Left cardiac atrium (tissue), 4 donors: Measurements from ENCODE around the gene LMNTD1. TPM values are rescaled to one million over a fixed set of nuclear protein-coding genes. Genes with fewer than 3 reads are reported as not detected.
"Not testable (repeated sequence)": the region's sequence is repeated elsewhere in the genome, so short reads cannot be mapped to it uniquely, and the experiment has no call there.

Experiments used
- ATAC-seq, 2 donors: fragments of 200-7000 bp; cut with Tn5 transposase; one replicate each; pipeline ENCODE4 v1.9.1; 2020; ENCODE audit warnings: mild to moderate bottlenecking in 2 of 2, moderate library complexity in 2 of 2
- DNase-seq: peaks from one replicate; pipeline ENCODE4 v3.0.0-alpha.2; 2020
- intact Hi-C, 2 donors: fragments of 100-400 bp; cut with DNase I; formaldehyde crosslinking; loops; one replicate each; pipeline versions ENCODE4 v1.14.1 to v1.15.1; 2022 to 2023
- total RNA-seq, 2 donors: library from RNA; stranded (reverse); fragmentation: NEBNext Ultra II Directional; extraction: Animal tissue kit (Norgen Biotek cat#: 25700); gene quantifications; one replicate each; pipeline ENCODE4 v1.2.1, GENCODE V29; 2021
- donor health status: DM: no; HTN: yes; CAD: no.
- donor health status: DM: no; HTN: yes; CAD: no; lungs with severe emphysema.
- donor health status: DM: yes; HTN: yes; CAD: no.
- donor health status: Dilated cardiomyopathy.

Gene LMNTD1
- total RNA-seq, 2 donors from 2014 or later = 0.58 to 0.82 TPM

DNA sequence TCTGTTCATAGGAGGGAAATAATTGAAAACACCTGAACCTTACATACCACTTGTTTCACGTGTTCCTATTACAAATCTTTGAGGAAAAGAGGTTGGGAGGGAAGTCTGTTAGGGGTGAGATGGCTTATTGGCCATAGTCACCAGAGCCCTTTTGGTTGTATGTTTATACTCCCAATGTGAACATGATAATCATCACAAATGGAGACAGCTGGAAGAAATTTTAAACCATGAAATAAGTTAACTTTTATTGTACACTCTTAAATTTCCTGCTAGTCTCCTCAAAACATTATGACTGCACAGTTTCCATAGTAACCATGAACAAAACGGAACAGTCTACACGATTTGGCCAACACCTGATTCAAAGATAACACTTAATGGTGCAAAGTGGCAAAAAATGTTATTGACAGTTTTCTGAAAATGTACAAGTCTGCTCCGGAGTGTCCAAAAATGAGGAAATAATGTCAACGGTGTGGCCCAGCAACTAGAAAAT lies 56.9 kb downstream of the LMNTD1 start:
- DNase-seq (no peak), ATAC-seq (peak in 1 of 2 donors; percentile 49)
- intact Hi-C loops = no loop called here

DNA sequence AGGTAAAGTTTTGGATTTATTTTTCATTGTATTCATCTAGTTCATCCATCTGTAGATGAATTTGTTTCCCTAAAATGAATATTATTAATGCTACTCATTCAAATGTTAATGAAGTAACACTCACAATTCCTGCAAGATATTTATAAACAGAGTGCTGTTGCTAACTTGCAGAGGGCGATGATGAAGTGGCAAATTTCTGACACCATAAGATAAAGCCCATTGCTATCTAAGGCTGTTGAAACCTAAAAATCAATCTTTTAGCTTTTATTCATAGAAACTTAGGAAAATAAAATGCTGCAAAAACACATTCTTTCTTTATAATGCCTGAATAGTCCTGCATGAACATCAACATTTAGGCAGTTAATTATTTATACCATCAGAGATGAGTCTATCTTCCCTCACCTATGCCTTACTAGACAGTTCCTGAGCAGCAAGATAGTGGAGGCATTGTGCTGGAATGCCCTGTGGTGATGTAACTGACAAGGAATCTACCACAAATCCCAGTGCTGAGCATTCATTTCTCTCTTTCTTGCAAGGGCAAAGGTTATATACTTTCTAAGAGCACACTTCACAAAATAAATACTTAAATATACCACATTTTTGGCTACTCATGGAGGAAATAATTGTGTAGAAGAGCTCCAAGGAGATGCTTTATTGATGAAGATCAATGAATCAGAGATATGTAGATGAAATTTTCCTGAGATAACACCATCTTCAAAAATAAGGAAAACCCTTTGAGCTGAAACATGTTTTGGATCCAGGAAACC lies 57.6 kb downstream of the LMNTD1 start:
- ATAC-seq (peak; percentile 84 to 97), DNase-seq (no peak)
- intact Hi-C loops = no loop called here

- intact Hi-C loops = no loop called here
- no peak for ATAC-seq
Observed at GRCh38 chr12:25494926-25495325, 58.2 kb downstream of the LMNTD1 start.

GRCh38 chr12:25493682-25494081 lies 59.4 kb downstream of the LMNTD1 start:
- intact Hi-C loops = no loop called here
- ATAC-seq (no peak), DNase-seq (no peak)

More at GRCh38 chr12:25494926-25495325, 58.2 kb downstream of the LMNTD1 start:
- DNase-seq = no peak

DNA sequence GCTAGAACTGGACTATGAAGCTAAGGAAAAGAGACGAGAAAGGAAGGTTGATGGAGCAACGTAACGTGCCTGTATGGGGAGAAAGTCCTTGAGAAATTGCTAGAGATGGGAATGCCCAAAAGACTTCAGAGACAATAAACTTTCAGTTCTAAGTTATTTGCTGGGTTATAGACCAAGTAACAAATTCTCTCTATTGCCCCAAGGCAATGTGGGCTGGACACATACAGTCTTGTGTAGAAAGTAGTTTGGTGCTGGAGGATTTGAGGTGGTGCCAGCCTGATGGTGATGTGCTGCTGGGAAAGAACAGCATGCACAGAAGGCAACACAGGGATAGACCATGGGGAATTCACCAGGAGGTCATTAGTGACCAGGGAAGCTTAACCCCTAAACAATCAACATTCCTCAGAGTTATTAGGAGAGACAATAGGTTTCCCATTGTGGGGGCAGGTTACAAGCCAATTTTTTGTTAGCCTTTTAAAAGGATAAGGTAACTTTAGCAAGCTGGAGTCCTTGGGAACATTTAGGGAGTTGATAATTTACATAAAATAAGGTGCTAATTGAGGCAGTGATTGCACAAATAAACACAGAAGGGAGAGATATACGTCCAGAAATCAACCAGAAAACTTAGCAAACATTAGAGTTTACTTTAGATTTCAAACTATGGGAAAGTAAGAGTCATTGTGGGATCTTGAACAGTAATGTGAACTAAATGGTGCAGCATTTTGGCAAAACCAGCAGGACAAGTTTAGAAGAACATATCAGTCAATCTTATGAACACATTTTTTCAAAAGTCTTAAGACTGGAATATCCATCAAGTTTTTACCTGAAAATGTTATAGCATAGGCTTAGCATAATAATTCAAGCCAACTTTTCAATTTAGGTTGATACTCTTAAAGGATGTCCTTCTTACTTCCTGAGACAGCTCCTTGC lies 61.4 kb downstream of the LMNTD1 start:
- DNase-seq (no peak), ATAC-seq (no peak)
- intact Hi-C loops = no loop called here

GRCh38 chr12:25488956-25489870 lies 63.9 kb downstream of the LMNTD1 start:
- DNase-seq, intact Hi-C loops: not testable (repeated sequence)

GRCh38 chr12:25482625-25483024 lies 70.5 kb downstream of the LMNTD1 start:
- ATAC-seq = no peak
- intact Hi-C loops = no loop called here
- no peak for DNase-seq

More at GRCh38 chr12:25488956-25489870, 63.9 kb downstream of the LMNTD1 start:
- ATAC-seq = not testable (repeated sequence)

- DNase-seq (no peak), ATAC-seq (no peak)
- intact Hi-C loops = no loop called here
Observed at GRCh38 chr12:25480145-25480544, 72.9 kb downstream of the LMNTD1 start.

GRCh38 chr12:25477217-25477616 lies 75.9 kb downstream of the LMNTD1 start:
- DNase-seq = no peak
- no peak for ATAC-seq
- intact Hi-C loops = no loop called here

DNA sequence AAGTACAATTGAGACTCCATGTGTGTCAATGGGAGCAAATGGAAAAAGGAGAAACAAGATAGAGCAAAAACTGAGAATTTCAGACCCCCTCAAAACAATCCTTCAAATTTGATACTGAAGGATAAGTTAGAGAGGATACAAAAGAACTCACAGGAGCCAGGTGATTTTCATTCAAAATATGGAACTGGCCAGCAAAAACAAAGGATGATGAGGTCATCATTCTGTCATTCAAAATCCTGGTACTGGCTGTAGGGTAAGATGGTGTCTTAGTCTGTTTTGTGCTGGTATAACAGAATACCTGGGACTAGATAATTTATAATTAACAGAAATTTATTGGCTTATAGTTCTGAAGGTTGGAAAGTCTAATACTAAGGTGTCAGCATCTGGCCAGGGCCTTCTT lies 80.6 kb downstream of the LMNTD1 start:
- no peak for ATAC-seq
- intact Hi-C loops = no loop called here
- no peak for DNase-seq

GRCh38 chr12:25469861-25470260 lies 83.2 kb downstream of the LMNTD1 start:
- ATAC-seq = no peak
- intact Hi-C loops = no loop called here
- DNase-seq = no peak

DNA sequence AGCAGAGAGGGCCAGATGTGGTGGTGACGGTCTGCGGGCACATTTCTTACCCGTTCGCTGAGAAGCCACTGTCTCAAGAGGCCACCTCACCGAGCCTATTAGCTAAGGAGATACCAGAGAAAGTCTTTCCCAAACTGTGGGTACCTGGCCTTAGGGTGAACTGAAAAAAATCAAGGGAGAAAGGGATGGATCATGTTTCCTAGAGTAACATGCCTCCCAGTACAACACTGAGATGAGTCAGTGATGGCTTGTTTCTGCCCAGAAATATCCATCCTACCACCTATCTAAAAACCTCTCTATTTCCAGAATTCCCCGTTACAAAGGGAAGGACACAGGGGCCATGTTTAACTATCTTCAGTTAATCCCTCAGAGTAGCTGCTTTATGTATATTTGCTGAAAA lies 83.7 kb downstream of the LMNTD1 start:
- ATAC-seq (no peak), DNase-seq (no peak)
- intact Hi-C loops = no loop called here

GRCh38 chr12:25463521-25463920 lies 89.6 kb downstream of the LMNTD1 start:
- intact Hi-C loops = no loop called here
- ATAC-seq (no peak), DNase-seq (no peak)

- ATAC-seq (no peak), DNase-seq (no peak)
- intact Hi-C loops = no loop called here
Observed at GRCh38 chr12:25463005-25463404, 90.1 kb downstream of the LMNTD1 start.

DNA sequence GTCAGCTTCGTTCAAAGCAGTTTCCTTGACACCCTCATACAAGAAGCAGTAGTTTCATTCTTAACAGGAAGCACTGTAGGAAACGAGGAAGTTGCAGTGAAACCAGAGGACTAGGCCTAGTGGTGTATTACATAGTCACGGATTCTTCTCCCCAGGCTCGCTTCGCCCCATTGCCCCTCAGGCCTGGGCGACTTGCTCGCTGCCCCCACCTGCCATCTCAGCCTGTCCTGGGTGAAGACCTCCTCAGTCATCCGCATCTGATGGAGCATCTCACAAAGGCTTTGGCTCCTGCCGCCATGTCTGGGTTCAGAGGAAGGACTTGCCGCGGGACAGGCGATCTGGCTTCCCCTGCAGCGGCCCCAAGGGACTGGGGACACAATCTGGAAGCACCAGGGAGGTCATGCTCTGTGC lies 93.5 kb downstream of the LMNTD1 start:
- DNase-seq (no peak), ATAC-seq (peak in 1 of 2 donors; percentile 16)
- intact Hi-C loops = no loop called here

GRCh38 chr12:25458047-25458552 lies 95.0 kb downstream of the LMNTD1 start:
- intact Hi-C loops = no loop called here
- peak; percentile 36 for DNase-seq
- peak in 1 of 2 donors; percentile 49 for ATAC-seq

DNA sequence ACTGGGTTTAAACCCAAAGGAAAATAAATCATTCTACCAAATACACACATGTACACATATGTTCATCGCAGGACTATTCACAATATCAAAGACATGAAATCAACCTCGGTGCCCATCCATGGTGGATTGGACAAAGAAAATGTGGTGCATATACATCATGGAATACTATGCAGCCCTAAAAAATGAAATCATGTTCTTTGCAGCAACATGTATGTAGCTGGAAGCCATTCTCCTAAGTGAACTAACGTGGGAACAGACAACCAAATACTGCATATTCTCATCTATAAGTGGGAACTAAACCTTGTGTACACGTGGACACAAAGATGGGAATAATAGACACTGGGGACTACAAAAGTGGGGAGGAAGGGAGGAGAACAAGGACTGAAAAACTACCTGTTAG lies 96.6 kb downstream of the LMNTD1 start:
- ATAC-seq (no peak), DNase-seq (no peak)
- intact Hi-C loops = no loop called here

DNA sequence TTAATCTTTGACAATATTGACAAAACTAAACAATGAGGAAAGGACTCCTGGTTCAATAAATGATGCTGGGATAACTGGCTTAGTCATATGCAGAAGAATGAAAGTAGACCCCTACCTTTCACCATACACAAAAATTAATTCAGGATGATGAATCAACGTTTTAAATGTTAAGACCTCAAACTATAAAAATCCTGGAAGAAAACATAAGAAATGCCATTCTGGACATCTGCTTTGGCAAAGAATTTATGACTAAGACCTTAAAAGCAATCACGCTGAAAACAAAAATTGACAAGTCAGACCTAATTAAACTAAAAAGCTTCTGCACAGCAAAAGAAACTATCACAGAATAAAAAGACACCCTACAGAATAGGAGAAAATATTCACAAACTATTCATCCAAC lies 97.4 kb downstream of the LMNTD1 start:
- DNase-seq = no peak
- intact Hi-C loops = no loop called here
- no peak for ATAC-seq

DNA sequence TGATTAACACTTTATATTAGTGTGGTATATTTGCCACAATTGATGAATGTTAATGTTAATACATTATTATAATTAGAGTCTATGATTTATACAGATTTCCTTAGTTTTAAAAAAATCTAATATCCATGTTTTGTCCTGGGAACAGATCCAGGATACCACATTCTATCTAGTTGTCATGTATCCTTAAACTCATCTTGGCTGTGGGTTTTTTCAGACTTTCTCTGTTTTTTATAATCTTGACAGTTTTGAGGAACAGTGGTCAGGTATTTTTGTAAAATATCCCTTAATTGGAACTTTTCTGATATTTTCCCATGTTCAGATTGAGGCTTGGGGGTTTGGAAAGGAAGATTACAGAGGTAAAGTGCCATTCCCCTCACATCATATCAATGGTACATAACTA lies 104.1 kb downstream of the LMNTD1 start:
- no peak for DNase-seq
- intact Hi-C loops = no loop called here
- no peak for ATAC-seq
